Jurkat, Clone E6-1 (cell line): Measurements from ENCODE around the gene NUDT17.

ENCODE experiments used
- DNase-seq: peaks from one replicate; pipeline ENCODE4 v3.0.0-alpha.2; 2011; ENCODE audit warnings: low read depth, low spot score
- H3K4me3 ChIP-seq: 2 replicates; pipeline ENCODE4 v1.5.1; 2011; ENCODE audit warnings: mild to moderate bottlenecking, low read length, control low read depth, moderate library complexity

Gene NUDT17

GRCh38 chr1:145843031-145843430, 2.4 kb upstream of the NUDT17 start:
- H3K4me3 ChIP-seq: no peak overlapping the region
- DNase-seq: no peak

- peak overlapping the region; percentile 73 for H3K4me3 ChIP-seq
- no peak for DNase-seq
Measured at GRCh38 chr1:145845144-145845513, 301 bp upstream of the NUDT17 start.

GRCh38 chr1:145846201-145846612, 777 bp downstream of the NUDT17 start:
- DNase-seq: no peak
- H3K4me3 ChIP-seq: peak overlapping the region; percentile 73

GRCh38 chr1:145847827-145848226, 2.4 kb downstream of the NUDT17 start:
- no peak overlapping the region for H3K4me3 ChIP-seq
- DNase-seq: no peak

- no peak for DNase-seq
- H3K4me3 ChIP-seq: no peak overlapping the region
Measured at GRCh38 chr1:145849356-145850160, 4.1 kb downstream of the NUDT17 start.

- DNase-seq: no peak
- no peak overlapping the region for H3K4me3 ChIP-seq
Measured at GRCh38 chr1:145855426-145855948, 10.1 kb downstream of the NUDT17 start.

GRCh38 chr1:145857170-145857569, 11.7 kb downstream of the NUDT17 start:
- no peak for DNase-seq

GRCh38 chr1:145858238-145858900, 12.9 kb downstream of the NUDT17 start:
- peak overlapping the region; percentile 82 for H3K4me3 ChIP-seq
- peak; percentile 59 for DNase-seq

More at GRCh38 chr1:145857170-145857569, 11.7 kb downstream of the NUDT17 start:
- H3K4me3 ChIP-seq: no peak overlapping the region

GRCh38 chr1:145858901-145859490, 13.6 kb downstream of the NUDT17 start, which contains the start of gene PIAS3:
Gene PIAS3, minus strand, starts transcription at chr1:145859081. Its CDS starts 91 bp downstream, at chr1:145858990.
- peak; percentile 74 for DNase-seq
- H3K4me3 ChIP-seq: peak within 1 kb of the TSS; percentile 82

GRCh38 chr1:145859491-145860023, 14.1 kb downstream of the NUDT17 start:
- peak; percentile 52 for DNase-seq
- H3K4me3 ChIP-seq: peak overlapping the region; percentile 82

GRCh38 chr1:145863282-145864018, 18.0 kb downstream of the NUDT17 start:
- DNase-seq: no peak
- no peak overlapping the region for H3K4me3 ChIP-seq

- no peak for DNase-seq
- no peak overlapping the region for H3K4me3 ChIP-seq
Measured at GRCh38 chr1:145868232-145868631, 22.8 kb downstream of the NUDT17 start.

GRCh38 chr1:145871994-145872924, 26.8 kb downstream of the NUDT17 start:
- DNase-seq: no peak
- no peak overlapping the region for H3K4me3 ChIP-seq

GRCh38 chr1:145874646-145875045, 29.2 kb downstream of the NUDT17 start:
- DNase-seq: no peak

GRCh38 chr1:145877923-145878486, 32.6 kb downstream of the NUDT17 start:
- H3K4me3 ChIP-seq: no peak overlapping the region
- DNase-seq: no peak

More at GRCh38 chr1:145874646-145875045, 29.2 kb downstream of the NUDT17 start:
- no peak overlapping the region for H3K4me3 ChIP-seq

GRCh38 chr1:145878724-145879123, 33.3 kb downstream of the NUDT17 start:
- no peak for DNase-seq
- no peak overlapping the region for H3K4me3 ChIP-seq

GRCh38 chr1:145879775-145880174, 34.3 kb downstream of the NUDT17 start:
- H3K4me3 ChIP-seq: no peak overlapping the region
- DNase-seq: no peak

GRCh38 chr1:145884675-145885074, 39.2 kb downstream of the NUDT17 start:
- H3K4me3 ChIP-seq: no peak overlapping the region
- no peak for DNase-seq
